Adipose tissue (tissue), 3 donors: ENCODE results near the gene HSPB7. TPM values are rescaled to one million over a fixed set of nuclear protein-coding genes. Genes with fewer than 3 reads are reported as not detected.
"Not testable (repeated sequence)": the region's sequence is repeated elsewhere in the genome, so short reads cannot be mapped to it uniquely, and the experiment has no call there.

Experiments
- H3K27ac ChIP-seq: one replicate; pipeline ENCODE4 v1.5.1; 2013; ENCODE audit warnings: low read depth, low read length
- WGBS, 3 donors: extraction: QIAGEN DNeasy Blood & Tissue Kit; methylation state at CpG; one replicate each; pipeline ENCODE4 v1.1.7; 2013; 5-methylcytosine and 5-hydroxymethylcytosine counted together
- polyA plus RNA-seq, 3 donors: library from polyadenylated mRNA; stranded (reverse); fragments of 200-250 nt; gene quantifications; one replicate each; pipeline ENCODE4 v1.2.3, GENCODE V29; 2013
- donor health status: healthy with polysubstance abuse.
- donor health status: Bipolar disorder and iron deficiency.
- donor health status: healthy.

HSPB7 gene
- 100 to 1,000 TPM in 2 of 3 donors, 10 to 100 TPM in 1; 60.6 to 734 (median 229) TPM for polyA plus RNA-seq

GRCh38 chr1:16017461-16018303, at the start of gene HSPB7:
HSPB7 (minus strand) TSS chr1:16018043; CDS start chr1:16017963, 80 bp downstream.
- H3K27ac ChIP-seq, result no peak within 1 kb of the TSS
- WGBS, 3 donors, result 27 to 54% (median 41%) methylated on average over 36 to 37 of the region's 37 CpGs

- H3K27ac ChIP-seq, result no peak overlapping the region
- WGBS, 3 donors, result 14 to 77% (median 67%) methylated on average over 6 of the region's 6 CpGs
These were observed 49.4 kb upstream of the HSPB7 start for GRCh38 chr1:16067127-16067768.

DNA sequence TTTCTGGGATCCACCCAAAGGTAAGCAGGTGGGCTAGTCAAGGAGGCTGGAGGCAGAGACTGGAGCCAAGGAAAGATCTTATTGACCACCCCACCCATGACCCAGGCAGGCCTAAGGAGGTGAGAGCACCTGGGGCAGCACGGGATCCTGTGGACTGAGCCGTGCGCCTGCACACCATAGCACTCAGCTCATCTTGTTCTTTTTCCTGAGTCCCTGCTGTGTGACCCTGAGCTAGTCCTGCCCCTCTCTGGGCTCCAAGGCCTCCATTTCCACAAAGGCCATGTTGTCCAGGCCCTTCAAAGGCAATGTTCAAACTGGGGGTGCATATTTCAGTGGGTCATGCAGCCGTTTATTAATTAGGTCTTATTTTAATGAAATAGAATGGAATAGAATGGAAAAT, 48.4 kb upstream of the HSPB7 start:
- WGBS, 3 donors, result 82 to 91% (median 89%) methylated on average over 4 of the region's 4 CpGs
- H3K27ac ChIP-seq, result no peak overlapping the region

DNA sequence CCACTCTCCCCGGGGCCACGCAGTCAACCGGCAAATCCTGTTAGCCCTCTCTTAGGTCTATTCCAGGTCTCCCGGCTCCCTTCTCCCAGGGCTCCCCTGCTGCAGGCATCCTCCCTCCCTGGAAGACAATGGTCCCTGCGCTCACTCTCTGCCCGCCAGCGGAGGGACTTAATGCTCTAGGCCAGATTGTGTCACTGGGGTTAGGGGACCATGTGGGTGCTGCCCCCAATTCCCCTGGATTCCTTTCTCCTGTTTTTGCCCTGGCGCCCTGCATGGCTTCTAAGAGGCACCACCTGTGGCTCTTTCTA, 47.4 kb upstream of the HSPB7 start:
- no peak overlapping the region for H3K27ac ChIP-seq
- 70 to 87% (median 82%) methylated on average over 8 of the region's 8 CpGs for WGBS, 3 donors

DNA sequence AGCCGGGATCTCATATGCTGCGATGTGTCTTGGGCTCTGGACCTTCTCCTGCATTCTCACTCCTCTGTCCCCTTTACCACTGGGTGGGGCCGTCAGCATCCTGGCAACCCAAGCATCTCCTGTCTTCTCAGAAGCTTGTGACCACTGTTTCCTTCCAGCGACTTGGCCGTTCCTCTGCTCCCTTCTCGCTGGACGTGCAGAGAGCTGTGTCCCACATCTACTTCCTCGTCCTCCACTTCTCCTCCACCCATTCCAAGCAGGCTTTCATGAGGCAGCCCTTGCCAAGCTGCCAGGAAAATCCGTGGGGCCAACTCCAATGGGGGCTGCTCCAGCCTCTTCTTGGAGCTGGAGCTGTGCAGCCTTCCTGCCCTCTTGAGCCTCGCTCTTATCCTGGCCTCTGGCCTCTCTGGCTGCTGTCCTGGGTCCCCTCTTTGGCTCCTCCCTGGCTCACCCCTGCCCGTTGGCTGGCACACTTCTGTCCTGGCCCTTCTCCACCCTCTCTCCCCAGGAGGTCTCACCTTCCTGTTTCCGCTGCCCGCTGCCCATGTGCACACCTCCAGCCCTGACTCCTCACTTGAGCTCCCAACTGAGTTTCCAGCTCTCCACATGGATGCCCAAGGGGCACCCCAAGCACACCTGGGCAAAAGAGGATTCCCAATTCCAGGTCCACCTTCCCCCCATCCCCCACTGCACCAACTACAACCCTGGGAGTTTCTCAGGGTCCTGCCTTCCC, 46.9 kb upstream of the HSPB7 start:
- no peak overlapping the region for H3K27ac ChIP-seq
- WGBS, 3 donors, result 34 to 59% (median 34%) methylated on average over 13 of the region's 13 CpGs

DNA sequence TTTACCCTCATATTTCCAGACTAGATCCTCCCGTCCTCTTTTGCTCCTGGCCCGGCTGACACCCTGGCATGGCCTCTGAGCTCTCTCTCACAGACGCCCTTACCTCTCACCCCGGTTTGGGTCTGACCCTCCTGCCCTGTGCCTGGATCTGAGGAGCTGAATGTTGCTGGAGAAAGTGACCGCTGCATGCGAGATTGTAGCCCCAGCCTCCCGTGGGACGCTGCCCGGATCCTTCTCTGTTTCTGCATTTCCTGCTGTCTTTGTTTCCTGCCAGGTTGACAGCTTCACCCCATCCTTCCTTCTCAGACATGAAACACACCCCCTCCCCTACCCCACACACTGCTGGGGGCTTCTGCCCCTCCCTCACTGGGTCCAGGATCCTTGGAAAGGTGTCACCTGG, 46.1 kb upstream of the HSPB7 start:
- 42 to 60% (median 51%) methylated on average over 9 of the region's 9 CpGs for WGBS, 3 donors
- no peak overlapping the region for H3K27ac ChIP-seq

GRCh38 chr1:16063226-16063829, 45.5 kb upstream of the HSPB7 start:
- H3K27ac ChIP-seq, result no peak overlapping the region
- WGBS, 3 donors, result 90 to 95% (median 92%) methylated on average over 15 of the region's 15 CpGs

DNA sequence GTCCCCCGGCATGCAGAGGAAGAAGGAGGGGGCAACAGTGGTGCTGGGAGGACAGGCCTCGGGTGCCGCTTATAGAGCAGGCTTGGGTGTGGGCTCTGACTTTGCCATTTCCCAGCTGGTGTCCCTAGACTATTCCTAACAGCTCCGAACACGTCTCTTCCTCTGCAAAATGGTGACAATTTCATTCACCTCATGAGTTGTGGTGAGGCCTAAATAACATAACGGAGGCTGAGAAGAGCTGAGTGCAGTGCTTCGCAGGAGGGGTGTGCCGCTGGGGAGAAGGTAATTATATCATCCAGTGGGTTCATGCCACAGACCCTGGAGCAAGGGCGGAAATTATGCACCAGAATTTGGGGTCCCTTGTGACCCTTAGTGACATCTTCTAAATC, 44.8 kb upstream of the HSPB7 start:
- 90 to 93% (median 90%) methylated on average over 9 of the region's 9 CpGs for WGBS, 3 donors
- H3K27ac ChIP-seq, result not testable (repeated sequence)

- not testable (repeated sequence) for H3K27ac ChIP-seq
- WGBS, 3 donors, result 76 to 86% (median 80%) methylated on average over 16 to 18 of the region's 18 CpGs
These were observed 44.3 kb upstream of the HSPB7 start for GRCh38 chr1:16061989-16062686.

GRCh38 chr1:16061266-16061665, 43.4 kb upstream of the HSPB7 start:
- 74 to 97% (median 84%) methylated on average over 3 of the region's 3 CpGs for WGBS, 3 donors
- H3K27ac ChIP-seq, result no peak overlapping the region

- H3K27ac ChIP-seq, result not testable (repeated sequence)
- WGBS, 3 donors, result 62 to 72% (median 71%) methylated on average over 7 to 17 of the region's 20 CpGs
These were observed 40.7 kb upstream of the HSPB7 start for GRCh38 chr1:16058394-16059120.

DNA sequence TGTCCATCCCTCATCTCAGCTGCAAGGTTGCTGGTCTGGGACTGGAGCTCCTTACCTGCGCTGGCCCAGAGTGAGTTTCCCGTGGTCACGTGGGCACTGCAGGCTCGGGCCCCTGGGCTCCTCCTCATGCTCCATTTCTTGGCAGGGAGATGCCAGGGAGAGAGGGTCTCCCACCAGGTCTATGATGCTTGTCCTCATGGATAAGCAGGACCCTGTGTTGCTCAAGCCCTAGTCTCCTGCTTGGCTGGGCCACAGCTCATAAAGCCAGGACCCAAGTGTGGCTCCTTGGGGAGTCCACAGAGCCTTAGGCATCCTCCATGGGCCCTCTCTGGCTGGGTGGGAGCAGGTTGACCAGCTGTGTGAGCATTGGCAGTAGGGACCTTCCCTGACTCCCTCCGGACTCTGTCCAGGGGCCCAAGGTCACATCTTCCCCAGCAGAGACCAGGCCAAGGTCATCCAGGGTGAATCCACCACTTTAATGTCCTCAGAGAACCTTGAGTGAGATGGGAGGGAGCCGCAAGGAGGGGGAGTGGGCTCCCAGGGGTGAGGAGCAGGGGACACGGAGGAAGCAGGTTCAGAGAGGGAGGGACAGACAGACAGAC, 39.6 kb upstream of the HSPB7 start:
- not testable (repeated sequence) for H3K27ac ChIP-seq
- 47 to 83% (median 68%) methylated on average over 7 of the region's 7 CpGs for WGBS, 3 donors

- H3K27ac ChIP-seq, result not testable (repeated sequence)
- WGBS, 3 donors, result 67 to 82% (median 73%) methylated on average over 1 to 3 of the region's 4 CpGs
These were observed 38.7 kb upstream of the HSPB7 start for GRCh38 chr1:16056521-16056912.

- 32 to 39% (median 37%) methylated on average over 18 of the region's 18 CpGs for WGBS, 3 donors
- H3K27ac ChIP-seq, result no peak overlapping the region
These were observed 38.0 kb upstream of the HSPB7 start for GRCh38 chr1:16055613-16056520.

DNA sequence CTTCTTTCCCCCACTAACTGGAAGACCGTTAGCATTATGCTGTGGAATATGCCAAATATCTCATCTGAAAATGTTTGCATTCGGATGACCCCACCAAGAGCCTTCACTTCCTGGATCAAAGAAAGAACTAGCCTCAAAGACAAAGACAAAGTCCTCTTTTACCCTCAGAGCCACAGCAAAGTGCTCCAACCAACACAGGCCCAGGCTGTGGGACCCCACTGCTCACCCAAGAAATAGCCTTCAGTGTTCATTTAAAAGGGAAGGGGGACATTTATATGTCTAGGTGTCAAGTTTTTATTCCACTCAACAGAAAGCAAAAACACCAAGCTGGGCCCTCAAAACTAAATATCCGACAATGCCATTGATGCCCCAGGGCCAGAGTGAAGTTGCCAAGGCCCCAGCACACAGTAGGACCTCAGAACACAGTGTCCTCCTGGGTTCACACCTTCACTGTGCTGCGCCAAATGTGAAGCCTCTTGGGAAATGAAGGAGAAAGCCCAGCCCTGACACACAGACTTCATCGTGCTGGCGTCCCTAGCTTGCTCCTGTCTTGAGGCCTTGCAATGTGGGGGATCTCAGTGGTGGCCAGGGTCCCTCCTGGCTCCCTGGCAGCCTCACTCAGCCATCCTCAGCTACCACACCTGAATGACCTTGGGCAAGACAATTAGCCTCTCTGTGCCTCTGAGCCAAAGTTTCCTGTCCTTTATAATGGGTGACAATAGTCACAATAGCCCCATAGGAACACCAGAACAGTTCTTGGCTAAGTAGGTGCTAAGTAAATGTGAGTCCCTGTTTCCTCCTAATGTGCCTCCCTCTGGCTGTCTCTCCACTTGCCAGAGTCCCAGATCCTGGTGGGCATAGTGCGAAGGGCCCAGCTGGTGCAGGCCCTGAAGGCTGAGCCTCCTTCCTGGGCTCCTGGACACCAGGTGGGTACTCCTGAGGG, 37.0 kb upstream of the HSPB7 start:
- H3K27ac ChIP-seq, result no peak overlapping the region
- 82 to 87% (median 85%) methylated on average over 7 of the region's 7 CpGs for WGBS, 3 donors
